Cardiac fibroblast (primary cell): ENCODE data around the gene GNG12.

Experiments used
- DNase-seq, 2 donors: peaks; one replicate each; pipeline versions ENCODE4 v3.0.0 to v3.0.0-alpha.2; 2010; ENCODE audit warnings: low read depth in 2 of 2
- H3K4me3 ChIP-seq, 2 donors: replicated peaks in 1 of 2; 1 replicate in 1 of 2; 2 replicates in 1 of 2; pipeline ENCODE4 v1.5.1; 2011; ENCODE audit warnings: low read depth in 2 of 2, low read length in 2 of 2, mild to moderate bottlenecking in 2 of 2, moderate library complexity in 1 of 2
- CTCF ChIP-seq: IDR thresholded peaks from one replicate; pipeline ENCODE4 v1.5.1; 2011; ENCODE audit warnings: low read depth, mild to moderate bottlenecking, low read length, inconsistent platforms

GNG12 gene

DNA sequence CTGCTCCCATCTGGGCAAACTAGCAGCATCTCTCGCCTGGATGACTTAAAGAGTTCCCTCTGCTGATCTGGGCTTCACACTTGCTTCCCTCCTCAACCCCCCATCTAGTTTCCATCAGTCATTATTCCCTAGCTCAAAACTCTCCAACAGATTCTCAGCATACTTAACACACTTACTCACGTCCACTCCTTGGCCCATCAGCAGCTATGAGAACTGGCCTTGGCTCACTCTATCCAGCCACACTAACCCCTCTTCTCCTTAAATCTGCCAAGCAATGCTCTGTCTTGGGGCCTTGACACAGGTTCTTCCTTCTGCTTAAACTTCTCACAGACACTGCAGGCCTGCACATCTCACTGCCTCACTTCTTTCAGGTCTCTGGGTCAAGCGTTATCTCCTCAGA is 41.6 kb downstream of the GNG12 start:
- TF ChIP-seq CTCF: no peak
- H3K4me3 ChIP-seq: no peak overlapping the region
- peak; percentile 91 to 96 for DNase-seq

DNA sequence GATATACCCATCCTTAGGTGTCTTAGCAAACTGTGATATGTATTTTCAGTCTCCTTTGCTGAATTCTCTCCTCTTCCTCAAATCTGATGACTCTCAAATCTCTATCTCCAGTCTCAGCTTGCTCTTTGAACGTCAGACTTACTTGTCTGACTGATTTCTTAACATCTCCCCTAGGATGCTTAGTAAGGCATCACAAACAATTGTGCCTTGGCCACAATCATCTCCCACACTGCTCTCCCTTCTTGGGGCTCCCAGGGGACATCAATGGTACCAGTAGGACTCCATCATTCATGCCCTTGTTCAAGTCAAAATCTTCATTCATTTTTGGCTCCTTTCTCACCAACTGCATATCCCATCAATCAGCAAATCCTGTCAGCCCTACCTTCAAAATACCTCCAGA is 42.0 kb downstream of the GNG12 start:
- DNase-seq: peak; percentile 30 to 79
- no peak for TF ChIP-seq CTCF
- H3K4me3 ChIP-seq: no peak overlapping the region

- no peak for TF ChIP-seq CTCF
- DNase-seq: no peak
- no peak overlapping the region for H3K4me3 ChIP-seq
Measured at GRCh38 chr1:67790201-67790692, 43.0 kb downstream of the GNG12 start.

- H3K4me3 ChIP-seq: no peak overlapping the region
- no peak for DNase-seq
- no peak for TF ChIP-seq CTCF
Measured at GRCh38 chr1:67789551-67789950, 43.7 kb downstream of the GNG12 start.

DNA sequence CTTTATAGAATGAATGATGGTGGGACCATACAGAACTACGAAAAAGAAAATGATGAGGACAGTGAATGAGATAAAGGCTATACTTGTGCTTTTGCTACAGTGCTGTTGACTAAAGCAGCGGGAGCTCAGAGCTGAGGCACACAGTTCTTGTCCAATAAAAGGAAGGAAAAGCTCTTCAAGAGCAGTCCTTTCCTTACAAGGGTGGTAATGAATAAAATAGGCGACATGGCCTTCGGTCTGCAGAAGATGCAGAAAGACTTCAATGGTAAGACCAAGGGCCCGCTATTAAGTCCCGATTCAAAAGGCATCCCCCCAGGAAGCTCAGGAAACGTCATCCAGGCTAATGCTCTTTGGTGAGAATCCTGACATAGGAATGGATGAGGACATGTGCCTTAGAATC is 44.4 kb downstream of the GNG12 start:
- no peak for DNase-seq
- no peak for TF ChIP-seq CTCF
- no peak overlapping the region for H3K4me3 ChIP-seq

- DNase-seq: peak in 1 of 2 donors; percentile 38
- no peak for TF ChIP-seq CTCF
Measured at GRCh38 chr1:67788238-67788790, 45.0 kb downstream of the GNG12 start.

DNA sequence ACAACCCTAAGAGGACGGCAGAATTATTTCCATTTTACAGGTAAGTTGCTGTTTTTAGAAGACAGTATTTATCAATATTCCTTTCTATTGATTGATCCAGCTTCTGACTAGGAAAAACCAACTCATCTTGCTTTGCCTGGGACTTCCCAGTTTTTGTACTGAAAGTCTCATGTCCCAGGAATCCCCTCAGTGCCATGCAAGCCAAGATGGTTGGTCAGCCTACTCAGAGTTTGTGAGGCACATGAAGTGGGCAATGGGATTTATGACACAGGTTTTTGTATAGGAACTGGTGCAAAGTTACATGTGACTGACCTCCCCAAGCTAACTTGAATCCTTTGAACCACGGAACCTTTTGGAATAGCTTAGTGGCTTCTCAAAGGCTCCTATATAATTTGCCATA is 45.5 kb downstream of the GNG12 start:
- H3K4me3 ChIP-seq: no peak overlapping the region
- no peak for DNase-seq
- TF ChIP-seq CTCF: no peak

More at GRCh38 chr1:67788238-67788790, 45.0 kb downstream of the GNG12 start:
- no peak overlapping the region for H3K4me3 ChIP-seq
